SK-N-SH (cell line): ENCODE measurements around the gene SFRP2. TPM values are rescaled to one million over a fixed set of nuclear protein-coding genes. Genes with fewer than 3 reads are reported as not detected.

ENCODE experiments used
- CTCF ChIA-PET: fragments of 300-600, 350-600 bp; formaldehyde crosslinking; extraction: SDS; loops from one replicate; lab custom pipeline; 2021; lab: Yijun Ruan, JAX
- POLR2A ChIA-PET: fragments of 350-600 bp; sonication (Branson Sonifier 250); formaldehyde crosslinking; extraction: SDS; loops from one replicate; lab custom pipeline; 2020; ENCODE audit warnings: antibody characterized with exemption, inconsistent platforms; lab: Yijun Ruan, JAX
- DNase-seq: peaks from one replicate; pipeline ENCODE4 v3.0.0; 2012
- H2AFZ ChIP-seq: fragments of 200-600 bp; sonication (generic); 2 replicates; pipeline ENCODE4 v1.8.1; 2016; ENCODE audit warnings: antibody characterized with exemption, mild to moderate bottlenecking, low read depth
- H3F3A ChIP-seq: fragments of 200-600 bp; sonication (generic); replicated peaks from 2 replicates; pipeline ENCODE3; 2016; ENCODE audit warnings: antibody characterized with exemption, mild to moderate bottlenecking; ENCODE audit not compliant: insufficient read depth
- H3K27ac ChIP-seq, 2 experiments: fragments of 200-500 bp in 1 of 2; fragments of 200-600 bp in 1 of 2; sonication (Bioruptor generic) in 1 of 2; sonication (generic), shearing (Covaris generic) in 1 of 2; 2 replicates each; pipeline versions ENCODE4 v1.5.1 to v1.6.1; 2014 to 2016; ENCODE audit warnings: low read depth in 2 of 2, inconsistent platforms in 1 of 2, low read length in 1 of 2, mild to moderate bottlenecking in 1 of 2, mixed read lengths in 1 of 2
- H3K27me3 ChIP-seq: fragments of 200-600 bp; sonication (generic), shearing (Covaris generic); 2 replicates; pipeline ENCODE4 v1.6.1; 2016; ENCODE audit warnings: mixed run types; ENCODE audit not compliant: insufficient read depth
- H3K36me3 ChIP-seq, 2 experiments: fragments of 200-500 bp in 1 of 2; fragments of 200-600 bp in 1 of 2; sonication (Bioruptor generic) in 1 of 2; sonication (generic) in 1 of 2; replicated peaks in 1 of 2; 2 replicates each; pipeline versions ENCODE3 to v1.5.1; 2014 to 2016; ENCODE audit warnings: low read length in 1 of 2, mild to moderate bottlenecking in 1 of 2; ENCODE audit not compliant: insufficient read depth in 2 of 2, control insufficient read depth in 1 of 2
- H3K4me1 ChIP-seq, 2 experiments: fragments of 200-500 bp in 1 of 2; fragments of 200-600 bp in 1 of 2; sonication (Bioruptor generic) in 1 of 2; sonication (generic), shearing (Covaris generic) in 1 of 2; 2 replicates each; pipeline versions ENCODE4 v1.5.1 to v1.6.1; 2014 to 2016; ENCODE audit warnings: low read depth in 1 of 2, low read length in 1 of 2, mixed run types in 1 of 2; ENCODE audit not compliant: insufficient read depth in 2 of 2, control insufficient read depth in 1 of 2
- H3K4me2 ChIP-seq: fragments of 200-600 bp; sonication (generic), shearing (Covaris generic); 2 replicates; pipeline ENCODE4 v1.6.1; 2017; ENCODE audit warnings: mixed run types
- H3K4me3 ChIP-seq, 2 experiments: fragments of 200-500 bp in 1 of 2; fragments of 200-600 bp in 1 of 2; sonication (Bioruptor generic) in 1 of 2; sonication (generic), shearing (Covaris generic) in 1 of 2; 2 replicates each; pipeline versions ENCODE4 v1.5.1 to v1.8.1; 2014 to 2016; ENCODE audit warnings: low read depth in 2 of 2, inconsistent platforms in 1 of 2, low read length in 1 of 2, mild to moderate bottlenecking in 1 of 2, mixed read lengths in 1 of 2, moderate library complexity in 1 of 2
- H3K79me2 ChIP-seq: fragments of 200-600 bp; sonication (generic); 2 replicates; pipeline ENCODE4 v1.8.1; 2017; ENCODE audit warnings: mild to moderate bottlenecking; ENCODE audit not compliant: insufficient read depth
- H3K9ac ChIP-seq: fragments of 200-600 bp; sonication (generic); 2 replicates; pipeline ENCODE4 v1.6.1; 2017; ENCODE audit warnings: mixed run types
- H3K9me2 ChIP-seq: fragments of 200-600 bp; sonication (generic); 2 replicates; pipeline ENCODE4 v1.6.1; 2017; ENCODE audit warnings: mixed run types
- H3K9me3 ChIP-seq: fragments of 200-600 bp; sonication (generic); 2 replicates; pipeline ENCODE4 v1.6.1; 2017; ENCODE audit warnings: mixed run types, mild to moderate bottlenecking, moderate library complexity
- H4K20me1 ChIP-seq: fragments of 200-600 bp; sonication (generic); 2 replicates; pipeline ENCODE4 v1.6.1; 2017; ENCODE audit warnings: mild to moderate bottlenecking, mixed run types; ENCODE audit not compliant: insufficient read depth
- ELF1 ChIP-seq: IDR thresholded peaks from 2 replicates; pipeline ENCODE4 v1.4.0; 2012
- EP300 ChIP-seq, 2 experiments: IDR thresholded peaks; 2 replicates each; pipeline versions ENCODE4 v1.4.0 to v1.6.1; 2012; ENCODE audit warnings: borderline replicate concordance in 1 of 2, low read depth in 1 of 2, low read length in 1 of 2
- FOSL2 ChIP-seq: IDR thresholded peaks from 2 replicates; pipeline ENCODE4 v1.4.0; 2012; ENCODE audit warnings: low read depth, mild to moderate bottlenecking, moderate library complexity, borderline replicate concordance
- FOXJ3 ChIP-seq: sonication (generic); formaldehyde crosslinking; IDR thresholded peaks from 2 replicates; pipeline ENCODE4 v1.5.1; 2020; ENCODE audit warnings: mild to moderate bottlenecking, missing genetic modification reagents
- GATA2 ChIP-seq: sonication (generic); formaldehyde crosslinking; IDR thresholded peaks from 2 replicates; pipeline ENCODE4 v1.5.0; 2020; ENCODE audit warnings: mild to moderate bottlenecking, missing genetic modification reagents
- JUND ChIP-seq: IDR thresholded peaks from 2 replicates; pipeline ENCODE4 v1.4.0; 2012
- NRF1 ChIP-seq: IDR thresholded peaks from 2 replicates; pipeline ENCODE4 v1.6.1; 2012; ENCODE audit warnings: low read depth, mild to moderate bottlenecking, low read length
- POLR2AphosphoS5 ChIP-seq: IDR thresholded peaks from 2 replicates; pipeline ENCODE4 v1.6.1; 2012; ENCODE audit warnings: low read depth, low read length
- RAD21 ChIP-seq: IDR thresholded peaks from 2 replicates; pipeline ENCODE4 v1.6.1; 2012; ENCODE audit warnings: mild to moderate bottlenecking, low read length
- SMC3 ChIP-seq: IDR thresholded peaks from 2 replicates; pipeline ENCODE4 v1.6.1; 2012; ENCODE audit warnings: low read depth, low read length, improper control_type of control experiment
- TAF1 ChIP-seq: IDR thresholded peaks from 2 replicates; pipeline ENCODE4 v1.6.1; 2012; ENCODE audit warnings: low read depth, mild to moderate bottlenecking, low read length, moderate library complexity, borderline replicate concordance
- TEAD4 ChIP-seq: IDR thresholded peaks from 2 replicates; pipeline ENCODE4 v1.4.0; 2012; ENCODE audit warnings: mild to moderate bottlenecking, borderline replicate concordance; ENCODE audit not compliant: insufficient read depth
- WGBS: methylation state at CpG from one replicate; pipeline ENCODE4 v1.1.6; 2017; ENCODE audit warnings: low lambda C conversion rate; 5-methylcytosine and 5-hydroxymethylcytosine counted together
- polyA plus RNA-seq, 3 experiments: library from polyadenylated mRNA; depleted of rRNA; stranded (reverse); fragments of >200 nt; gene quantifications; 2 replicates each; pipeline ENCODE4 v1.2.3, GENCODE V29; 2012
- TF ChIP-seq, protein P1 (sequence below): fragments of 150-350 bp; IDR thresholded peaks from 2 replicates; pipeline ENCODE4 v1.6.1; 2017; ENCODE audit warnings: antibody characterized with exemption, low read length, low read depth, borderline replicate concordance
- TF ChIP-seq, protein P2 (sequence below): IDR thresholded peaks from 2 replicates; pipeline ENCODE4 v1.4.0; 2012; ENCODE audit warnings: low read depth, borderline replicate concordance

Gene SFRP2
- polyA plus RNA-seq, 1 of the 3 experiments (the other 2 are of a cell fraction): not detected

GRCh38 chr4:153778383-153778782 is 10.5 kb downstream of the SFRP2 start:
- H3K79me2 ChIP-seq: no peaks in the 10 kb centered on the region
- peaks cover 10% of the 10 kb centered on the region; the same call in 1 of the 2 replicates for H3K27me3 ChIP-seq
- no peaks in the 10 kb centered on the region for H4K20me1 ChIP-seq
- no peak overlapping the region for H2AFZ ChIP-seq
- H3K9me2 ChIP-seq: no peaks in the 10 kb centered on the region
- H3K4me3 ChIP-seq: no peak overlapping the region
- H3F3A ChIP-seq: no peaks in the 10 kb centered on the region
- no peaks in the 10 kb centered on the region for H3K36me3 ChIP-seq
- TF ChIP-seq ELF1 (no peak), GATA2 (CRISPR knock-in tag) (no peak), FOXJ3 (CRISPR knock-in tag) (no peak), SMC3 (no peak), FOSL2 (no peak), NRF1 (no peak), TAF1 (no peak), EP300 (IDR thresholded peaks at IDR 0.05; ENCODE audit: borderline replicate concordance in 1 of 2, low read depth in 1 of 2, low read length in 1 of 2) (no peak), TEAD4 (no peak), RAD21 (no peak), JUND (no peak), POLR2AphosphoS5 (no peak)
- TF ChIP-seq, protein P1, sequence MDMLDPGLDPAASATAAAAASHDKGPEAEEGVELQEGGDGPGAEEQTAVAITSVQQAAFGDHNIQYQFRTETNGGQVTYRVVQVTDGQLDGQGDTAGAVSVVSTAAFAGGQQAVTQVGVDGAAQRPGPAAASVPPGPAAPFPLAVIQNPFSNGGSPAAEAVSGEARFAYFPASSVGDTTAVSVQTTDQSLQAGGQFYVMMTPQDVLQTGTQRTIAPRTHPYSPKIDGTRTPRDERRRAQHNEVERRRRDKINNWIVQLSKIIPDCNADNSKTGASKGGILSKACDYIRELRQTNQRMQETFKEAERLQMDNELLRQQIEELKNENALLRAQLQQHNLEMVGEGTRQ: no peak
- H3K4me2 ChIP-seq: no peak overlapping the region
- ChIA-PET CTCF (no interaction called here), POLR2A (no interaction called here)
- whole genome bisulfite sequencing: 37% methylated on average over 1 of the region's 1 CpG
- DNase-seq: no peak
- no peak overlapping the region for H3K27ac ChIP-seq
- H3K9ac ChIP-seq: no peak overlapping the region
- H3K4me1 ChIP-seq: no peaks in the 10 kb centered on the region; a peak in 1 of 4 replicates
- H3K9me3 ChIP-seq: no peaks in the 10 kb centered on the region

GRCh38 chr4:153777421-153777820 is 11.5 kb downstream of the SFRP2 start:
- peaks cover 10% of the 10 kb centered on the region; the same call in 1 of the 2 replicates for H3K27me3 ChIP-seq
- H3K4me3 ChIP-seq: no peak overlapping the region
- H3K9me2 ChIP-seq: no peaks in the 10 kb centered on the region
- H3K4me1 ChIP-seq: no peaks in the 10 kb centered on the region; a peak in 1 of 4 replicates
- no peak overlapping the region for H3K9ac ChIP-seq
- H3K79me2 ChIP-seq: no peaks in the 10 kb centered on the region
- ChIA-PET CTCF (interaction anchor here (0.7 kb wide), 1 partner anchor 29 kb away, joined by 3 read pairs; no protein-coding TSS in a partner anchor), POLR2A (no interaction called here)
- no peak for DNase-seq
- H3K27ac ChIP-seq: no peak overlapping the region
- no peak overlapping the region for H2AFZ ChIP-seq
- H3K36me3 ChIP-seq: no peaks in the 10 kb centered on the region
- no peaks in the 10 kb centered on the region for H3K9me3 ChIP-seq
- TF ChIP-seq, protein P2, sequence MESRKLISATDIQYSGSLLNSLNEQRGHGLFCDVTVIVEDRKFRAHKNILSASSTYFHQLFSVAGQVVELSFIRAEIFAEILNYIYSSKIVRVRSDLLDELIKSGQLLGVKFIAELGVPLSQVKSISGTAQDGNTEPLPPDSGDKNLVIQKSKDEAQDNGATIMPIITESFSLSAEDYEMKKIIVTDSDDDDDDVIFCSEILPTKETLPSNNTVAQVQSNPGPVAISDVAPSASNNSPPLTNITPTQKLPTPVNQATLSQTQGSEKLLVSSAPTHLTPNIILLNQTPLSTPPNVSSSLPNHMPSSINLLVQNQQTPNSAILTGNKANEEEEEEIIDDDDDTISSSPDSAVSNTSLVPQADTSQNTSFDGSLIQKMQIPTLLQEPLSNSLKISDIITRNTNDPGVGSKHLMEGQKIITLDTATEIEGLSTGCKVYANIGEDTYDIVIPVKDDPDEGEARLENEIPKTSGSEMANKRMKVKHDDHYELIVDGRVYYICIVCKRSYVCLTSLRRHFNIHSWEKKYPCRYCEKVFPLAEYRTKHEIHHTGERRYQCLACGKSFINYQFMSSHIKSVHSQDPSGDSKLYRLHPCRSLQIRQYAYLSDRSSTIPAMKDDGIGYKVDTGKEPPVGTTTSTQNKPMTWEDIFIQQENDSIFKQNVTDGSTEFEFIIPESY: no peak
- TF ChIP-seq EP300 (IDR thresholded peaks at IDR 0.05; ENCODE audit: borderline replicate concordance in 1 of 2, low read depth in 1 of 2, low read length in 1 of 2) (no peak), JUND (no peak)
- TF ChIP-seq, all 33 proteins: peak for 0
- Histone ChIP-seq H4K20me1 (no peaks in the 10 kb centered on the region), H3K4me2 (no peak overlapping the region), H3F3A (no peaks in the 10 kb centered on the region)
